GM10266 (cell line): Measurements from ENCODE around the gene ATAD3B.

Experiments
- DNase-seq: peaks from one replicate; pipeline ENCODE4 v3.0.0; 2012; ENCODE audit errors: extremely low spot score
- CTCF ChIP-seq: IDR thresholded peaks from 2 replicates; pipeline ENCODE4 v1.5.1; 2012; ENCODE audit warnings: mild to moderate bottlenecking, low read depth; ENCODE audit not compliant: control insufficient read depth, insufficient read depth; ENCODE audit errors: missing control alignments

Gene ATAD3B, protein sequence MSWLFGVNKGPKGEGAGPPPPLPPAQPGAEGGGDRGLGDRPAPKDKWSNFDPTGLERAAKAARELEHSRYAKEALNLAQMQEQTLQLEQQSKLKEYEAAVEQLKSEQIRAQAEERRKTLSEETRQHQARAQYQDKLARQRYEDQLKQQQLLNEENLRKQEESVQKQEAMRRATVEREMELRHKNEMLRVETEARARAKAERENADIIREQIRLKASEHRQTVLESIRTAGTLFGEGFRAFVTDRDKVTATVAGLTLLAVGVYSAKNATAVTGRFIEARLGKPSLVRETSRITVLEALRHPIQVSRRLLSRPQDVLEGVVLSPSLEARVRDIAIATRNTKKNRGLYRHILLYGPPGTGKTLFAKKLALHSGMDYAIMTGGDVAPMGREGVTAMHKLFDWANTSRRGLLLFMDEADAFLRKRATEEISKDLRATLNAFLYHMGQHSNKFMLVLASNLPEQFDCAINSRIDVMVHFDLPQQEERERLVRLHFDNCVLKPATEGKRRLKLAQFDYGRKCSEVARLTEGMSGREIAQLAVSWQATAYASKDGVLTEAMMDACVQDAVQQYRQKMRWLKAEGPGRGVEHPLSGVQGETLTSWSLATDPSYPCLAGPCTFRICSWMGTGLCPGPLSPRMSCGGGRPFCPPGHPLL

GRCh38 chr1:1471389-1472052 is at the start of gene ATAD3B:
TSS of gene ATAD3B (plus strand) at chr1:1471765. CDS start at chr1:1471885, 120 bp downstream.
- peak; percentile 98 for DNase-seq
- no peak for TF ChIP-seq CTCF

- no peak for TF ChIP-seq CTCF
- DNase-seq = peak; percentile 28
Observed at GRCh38 chr1:1421907-1422464, 49.6 kb upstream of the ATAD3B start.

DNA sequence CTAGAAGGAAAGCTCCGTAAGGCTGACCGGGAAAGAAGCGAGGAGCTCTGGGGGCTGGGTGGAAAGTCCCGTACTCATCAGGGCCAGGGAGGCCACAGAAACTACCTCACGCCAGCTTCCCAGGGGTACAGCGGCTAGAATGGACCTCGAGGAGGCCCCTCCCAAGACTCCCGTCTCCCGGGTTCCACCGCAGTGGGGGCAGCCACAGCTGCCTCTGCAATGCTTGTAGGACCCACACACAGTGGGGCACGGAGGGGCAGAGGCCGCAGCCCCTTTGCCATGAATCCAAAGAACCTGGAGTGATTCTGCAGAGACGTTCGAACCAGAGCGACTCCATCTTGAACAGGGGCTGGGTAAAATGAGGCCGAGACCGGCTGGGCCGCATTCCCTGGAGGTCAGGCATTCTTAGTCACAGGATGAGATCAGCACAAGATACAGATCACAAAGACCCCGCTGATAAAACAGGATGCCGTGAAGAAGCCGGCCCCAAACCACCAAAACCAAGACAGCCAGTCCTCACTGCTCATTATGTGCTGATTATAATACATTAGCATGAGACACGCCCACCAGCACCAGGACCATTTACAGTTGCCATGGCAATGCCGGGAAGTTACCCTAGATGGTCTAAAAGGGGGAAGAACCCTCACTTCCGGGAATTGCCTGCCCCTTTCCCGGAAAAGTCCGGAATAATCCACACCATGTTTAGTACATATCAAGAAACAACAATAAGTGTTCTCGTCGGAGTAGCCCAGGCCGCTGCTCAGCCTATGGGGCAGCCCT is 48.9 kb upstream of the ATAD3B start:
- DNase-seq = peak; percentile 40

GRCh38 chr1:1423245-1423597 is 48.3 kb upstream of the ATAD3B start:
- TF ChIP-seq CTCF = no peak
- DNase-seq = no peak

More for the DNA sequence above, 48.9 kb upstream of the ATAD3B start:
- no peak for TF ChIP-seq CTCF

DNA sequence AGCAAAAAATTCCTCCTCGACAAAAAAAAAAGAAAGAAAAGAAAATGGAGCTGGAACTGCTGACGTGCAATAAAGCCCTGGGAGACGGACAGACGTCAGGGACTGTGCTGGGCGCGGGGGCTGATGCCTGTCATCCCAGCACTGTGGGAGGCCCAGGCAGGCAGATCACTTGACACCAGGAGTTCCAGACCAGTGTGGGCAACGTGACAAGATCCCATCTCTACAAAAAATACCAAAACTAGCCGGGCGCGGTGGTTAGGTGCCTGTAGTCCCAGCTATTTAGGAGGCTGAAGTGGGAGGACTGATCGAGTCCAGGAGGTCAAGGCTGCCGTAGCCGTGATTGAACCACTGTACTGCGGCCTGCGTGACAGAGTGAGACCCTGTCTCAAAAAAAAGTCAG is 46.9 kb upstream of the ATAD3B start:
- no peak for DNase-seq

GRCh38 chr1:1425426-1425752 is 46.2 kb upstream of the ATAD3B start:
- no peak for TF ChIP-seq CTCF
- DNase-seq = peak; percentile 28

More for the DNA sequence above, 46.9 kb upstream of the ATAD3B start:
- TF ChIP-seq CTCF = no peak
